Activated T-helper 9 cell treated with anti-CD3 and anti-CD28 coated beads, Interleukin-2, amount 50 U/mL, for 16 hours (primary cell): ENCODE measurements around the gene SAP30L.
A peak's percentile ranks its signal among the peaks of the same experiment; 100 is the strongest.

Experiments used
- DNase-seq: peaks from one replicate; pipeline ENCODE4 v3.0.0-alpha.2; 2020; ENCODE audit warnings: low read depth

Gene SAP30L, protein sequence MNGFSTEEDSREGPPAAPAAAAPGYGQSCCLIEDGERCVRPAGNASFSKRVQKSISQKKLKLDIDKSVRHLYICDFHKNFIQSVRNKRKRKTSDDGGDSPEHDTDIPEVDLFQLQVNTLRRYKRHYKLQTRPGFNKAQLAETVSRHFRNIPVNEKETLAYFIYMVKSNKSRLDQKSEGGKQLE

GRCh38 chr5:154445422-154446194 is at the start of gene SAP30L:
TSS of gene SAP30L (plus strand) at chr5:154445997. CDS start at chr5:154446605, 608 bp downstream.
- DNase-seq: peak; percentile 94

- no peak for DNase-seq
Observed at GRCh38 chr5:154396128-154396527, 49.7 kb upstream of the SAP30L start.

DNA sequence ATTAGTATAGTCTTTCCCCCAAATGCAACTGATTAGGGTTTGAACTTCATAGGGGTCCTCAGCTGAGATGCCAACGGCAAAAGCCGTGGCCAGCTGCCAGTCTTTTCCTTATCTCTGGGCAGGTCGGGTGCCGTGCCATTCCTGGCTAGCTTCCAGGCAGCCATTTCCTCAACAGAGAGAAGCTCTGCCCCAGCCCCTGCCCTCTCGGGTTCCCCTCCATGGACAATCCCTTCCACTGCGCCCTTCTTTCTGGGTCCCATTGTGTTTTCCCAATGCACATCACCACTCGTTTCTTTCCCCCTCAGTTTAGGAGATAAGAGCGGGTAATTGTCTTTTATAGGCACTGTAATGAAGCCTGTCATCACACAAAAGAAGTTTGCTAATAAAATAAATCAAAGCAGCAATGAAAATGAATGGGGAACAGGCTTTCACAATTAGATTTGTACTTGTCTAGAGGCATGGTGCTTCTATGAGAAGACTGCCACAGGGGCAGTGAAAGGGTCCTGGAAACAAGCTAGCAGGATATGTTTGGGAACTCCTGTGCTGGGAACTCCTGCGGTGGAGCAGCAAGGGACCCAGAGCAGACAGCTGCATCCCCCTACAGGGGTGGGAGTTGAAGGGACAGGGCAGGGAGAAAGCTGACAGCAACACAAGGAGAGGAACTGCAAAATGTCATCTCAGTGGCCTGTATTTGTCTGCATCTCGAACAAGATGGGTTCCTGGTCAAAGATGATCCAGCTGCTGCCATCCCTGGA is 48.0 kb upstream of the SAP30L start:
- DNase-seq: no peak

- DNase-seq: no peak
Observed at GRCh38 chr5:154400678-154401077, 45.1 kb upstream of the SAP30L start.

- DNase-seq: no peak
Observed at GRCh38 chr5:154401355-154401754, 44.4 kb upstream of the SAP30L start.

DNA sequence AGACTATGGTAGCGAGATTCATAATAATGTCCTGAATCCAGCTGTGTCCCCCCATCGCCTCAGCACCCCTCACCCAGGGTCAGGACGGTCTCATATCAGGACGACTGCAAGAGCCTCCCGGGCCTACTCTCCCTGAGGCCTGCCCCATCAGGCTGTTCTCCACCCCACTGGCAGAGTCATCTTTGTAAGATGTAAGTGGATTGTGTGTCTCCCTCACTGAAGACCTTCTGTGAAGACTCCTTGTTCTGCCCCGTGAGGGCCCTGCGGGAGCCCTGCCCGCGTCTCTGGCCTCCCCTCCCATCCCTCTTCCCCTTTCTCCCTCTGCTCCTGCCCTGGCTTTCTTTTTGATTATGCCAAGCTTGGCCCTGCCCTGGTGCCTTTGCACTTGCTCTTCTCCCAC is 43.9 kb upstream of the SAP30L start:
- DNase-seq: no peak

DNA sequence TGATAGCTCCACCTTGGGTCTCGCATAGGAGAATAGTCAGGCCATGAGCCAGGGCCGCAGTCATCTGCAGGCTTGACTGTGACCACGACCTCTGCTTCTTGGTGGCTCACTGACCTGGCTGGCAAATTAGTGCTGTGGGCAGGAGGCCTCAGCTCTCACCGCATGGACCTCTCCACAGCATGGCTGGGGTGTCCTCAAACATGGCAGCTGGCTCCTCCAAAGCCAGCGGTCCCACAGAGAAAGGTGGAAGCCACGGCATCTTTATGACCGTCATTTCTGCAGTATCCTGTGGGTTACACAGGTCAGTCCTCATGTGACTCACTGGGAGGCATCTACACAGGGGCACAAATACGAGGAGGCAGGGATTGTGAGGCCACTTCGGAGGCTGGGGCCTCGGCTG is 43.2 kb upstream of the SAP30L start:
- no peak for DNase-seq

- no peak for DNase-seq
Observed at GRCh38 chr5:154403234-154403633, 42.6 kb upstream of the SAP30L start.

GRCh38 chr5:154403776-154404387 is 41.9 kb upstream of the SAP30L start:
- no peak for DNase-seq

- peak; percentile 58 for DNase-seq
Observed at GRCh38 chr5:154405078-154405792, 40.6 kb upstream of the SAP30L start.

- no peak for DNase-seq
Observed at GRCh38 chr5:154406231-154406630, 39.6 kb upstream of the SAP30L start.

- DNase-seq: no peak
Observed at GRCh38 chr5:154406826-154407225, 39.0 kb upstream of the SAP30L start.

DNA sequence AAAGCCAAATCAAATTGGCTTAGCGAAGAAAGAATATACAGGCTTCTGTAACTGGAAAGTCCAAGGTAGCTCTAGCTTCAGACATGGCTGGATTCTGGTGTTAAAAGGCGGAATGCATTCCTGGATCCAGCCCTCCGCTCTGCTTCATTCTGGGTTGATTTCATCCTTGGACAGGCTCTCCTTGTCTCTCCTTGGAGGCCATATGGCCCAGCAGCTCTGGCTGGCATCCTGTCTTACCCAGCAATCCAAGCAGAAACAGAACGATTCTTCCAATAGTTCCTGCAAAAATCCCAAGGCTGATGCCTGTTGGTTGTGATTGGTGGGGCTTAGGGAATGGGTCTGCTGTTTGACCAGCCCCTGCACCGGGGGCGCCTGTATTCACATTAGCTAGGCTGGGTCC is 37.0 kb upstream of the SAP30L start:
- no peak for DNase-seq

DNA sequence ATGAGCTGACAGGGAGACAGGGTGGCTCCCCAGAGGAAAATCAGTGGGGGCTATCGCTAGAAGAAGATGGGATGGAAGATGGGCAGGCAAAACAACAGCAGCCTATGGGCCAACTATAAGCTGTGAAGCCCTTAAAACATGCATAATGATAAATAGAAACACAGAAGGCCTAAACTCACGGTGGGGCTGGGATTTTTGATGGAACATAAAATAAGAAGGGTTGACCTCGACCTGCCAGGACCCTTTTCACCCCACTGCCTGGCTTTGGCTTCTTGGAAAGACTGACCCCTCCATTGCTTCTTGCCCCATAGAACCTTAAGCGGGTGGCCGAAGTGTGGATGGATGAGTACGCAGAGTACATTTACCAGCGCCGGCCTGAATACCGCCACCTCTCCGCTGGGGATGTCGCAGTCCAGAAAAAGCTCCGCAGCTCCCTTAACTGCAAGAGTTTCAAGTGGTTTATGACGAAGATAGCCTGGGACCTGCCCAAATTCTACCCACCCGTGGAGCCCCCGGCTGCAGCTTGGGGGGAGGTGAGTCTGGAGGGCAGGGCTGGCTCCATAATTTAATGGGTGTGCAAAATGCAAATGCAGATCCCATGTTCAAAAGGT is 36.5 kb upstream of the SAP30L start:
- DNase-seq: no peak

DNA sequence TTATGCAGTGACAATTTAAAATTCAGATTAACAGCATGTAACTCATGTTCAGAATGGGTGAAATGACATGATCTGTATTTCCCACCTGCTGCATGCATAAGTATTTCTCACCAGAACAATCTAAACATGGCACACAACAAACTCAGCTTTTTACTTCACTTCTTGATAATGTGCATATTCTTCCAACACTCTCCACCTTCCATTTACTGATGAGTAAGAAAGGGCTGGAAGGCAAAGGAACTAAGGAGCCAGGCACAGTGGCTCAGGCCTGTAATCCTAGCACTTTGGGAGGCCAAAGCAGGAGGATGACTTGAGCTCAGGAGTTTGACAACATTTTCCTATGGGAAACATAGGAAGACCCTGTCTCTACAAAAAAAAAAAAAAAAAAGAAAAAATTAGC is 35.8 kb upstream of the SAP30L start:
- no peak for DNase-seq

- no peak for DNase-seq
Observed at GRCh38 chr5:154410786-154411185, 35.0 kb upstream of the SAP30L start.

- DNase-seq: no peak
Observed at GRCh38 chr5:154411338-154411737, 34.5 kb upstream of the SAP30L start.

DNA sequence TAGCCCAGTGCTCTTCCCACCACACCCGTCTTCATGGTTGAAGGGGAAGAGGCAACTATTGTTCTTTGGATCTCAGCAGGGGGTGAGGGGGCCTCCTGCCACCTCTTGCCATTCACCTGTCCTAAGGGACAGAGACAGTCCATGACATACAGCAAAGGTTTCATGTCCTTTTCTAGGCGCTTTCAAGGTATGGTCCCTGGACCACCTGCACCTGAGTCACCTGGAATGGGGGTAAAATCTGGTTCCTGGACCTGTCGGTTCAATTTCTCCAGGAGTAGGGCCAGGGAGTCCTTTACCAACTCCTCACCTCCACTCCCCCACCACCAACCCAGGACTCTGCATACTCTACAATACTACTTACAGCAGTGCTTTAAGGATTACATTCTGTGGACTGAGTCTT is 33.5 kb upstream of the SAP30L start:
- DNase-seq: no peak

DNA sequence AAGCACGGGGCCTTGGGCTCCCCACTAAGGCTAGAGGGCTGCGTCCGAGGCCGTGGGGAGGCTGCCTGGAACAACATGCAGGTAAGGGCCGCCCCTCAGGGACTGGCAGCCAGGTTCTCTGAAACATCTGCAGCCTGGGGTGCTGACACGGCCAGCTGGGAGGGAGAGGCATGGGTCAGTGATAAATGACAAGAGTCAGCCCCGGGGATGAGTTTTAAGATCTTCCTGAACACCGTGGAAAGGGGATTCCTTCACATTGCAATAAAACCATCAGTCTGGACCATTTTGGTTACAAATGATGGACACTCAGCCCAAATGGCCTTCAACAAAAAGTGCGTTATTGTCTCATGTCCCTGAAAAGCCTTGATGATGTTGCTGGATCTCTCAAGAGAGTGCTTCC is 32.9 kb upstream of the SAP30L start:
- DNase-seq: no peak

DNA sequence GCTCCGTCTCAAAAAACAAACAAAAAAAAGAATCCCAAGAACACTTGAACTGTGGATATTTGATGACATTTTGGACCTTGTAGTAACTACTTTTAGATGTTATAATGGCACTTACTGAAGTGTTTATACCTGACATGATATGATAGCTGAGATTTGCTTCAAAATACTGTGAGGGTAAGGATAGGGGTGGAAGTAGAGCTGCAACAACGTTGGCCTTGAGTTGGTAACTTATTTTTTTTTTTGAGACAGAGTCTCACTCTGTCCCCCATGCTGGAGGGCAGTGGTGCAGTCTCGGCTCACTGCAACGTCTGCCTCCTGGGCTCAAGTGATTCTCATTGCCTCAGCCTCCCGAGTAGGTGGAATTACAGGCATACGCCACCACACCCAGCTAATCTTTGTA is 30.7 kb upstream of the SAP30L start:
- DNase-seq: no peak

- DNase-seq: no peak
Observed at GRCh38 chr5:154418344-154418820, 27.4 kb upstream of the SAP30L start.
